GOT3 (cell line): ENCODE measurements around the gene ATP9A.

Experiments used
- DNase-seq: peaks from one replicate; lab custom pipeline; 2025; ENCODE audit warnings: mixed read lengths; lab: John Stamatoyannopoulos, UW

ATP9A gene

DNA sequence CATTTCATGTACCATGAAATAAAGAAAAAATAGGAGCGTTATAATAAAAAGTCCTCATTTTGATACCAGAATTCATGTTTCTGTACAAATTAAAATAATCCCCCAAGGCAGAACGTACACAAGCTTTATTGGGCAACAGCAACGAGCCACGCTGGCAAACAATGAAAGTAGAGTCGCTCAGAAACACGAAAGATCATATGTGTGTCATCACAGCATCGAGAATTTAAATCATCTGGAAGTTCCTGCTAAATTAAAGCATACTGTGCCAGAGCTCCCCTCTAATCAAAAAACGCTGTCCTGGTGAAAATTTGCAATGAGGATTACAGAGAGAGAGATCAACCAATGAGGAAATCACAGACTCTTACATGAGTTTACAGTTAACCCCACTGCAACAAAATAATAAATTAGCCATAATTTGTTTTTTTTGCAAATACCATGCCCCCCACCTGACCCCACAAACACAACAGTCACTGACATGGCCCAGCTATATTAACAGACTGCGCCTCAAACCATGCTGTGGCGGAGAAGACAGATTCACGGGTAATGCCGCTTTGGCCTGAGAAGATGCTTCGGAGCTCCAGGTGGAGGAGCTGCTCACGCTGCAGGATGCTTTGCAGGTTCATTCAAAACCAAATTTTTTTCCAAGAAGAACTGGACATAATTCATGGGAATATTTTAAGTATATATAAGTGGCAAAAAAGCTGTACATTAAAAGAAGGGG lies 171.4 kb downstream of the ATP9A start:
- DNase-seq = no peak

DNA sequence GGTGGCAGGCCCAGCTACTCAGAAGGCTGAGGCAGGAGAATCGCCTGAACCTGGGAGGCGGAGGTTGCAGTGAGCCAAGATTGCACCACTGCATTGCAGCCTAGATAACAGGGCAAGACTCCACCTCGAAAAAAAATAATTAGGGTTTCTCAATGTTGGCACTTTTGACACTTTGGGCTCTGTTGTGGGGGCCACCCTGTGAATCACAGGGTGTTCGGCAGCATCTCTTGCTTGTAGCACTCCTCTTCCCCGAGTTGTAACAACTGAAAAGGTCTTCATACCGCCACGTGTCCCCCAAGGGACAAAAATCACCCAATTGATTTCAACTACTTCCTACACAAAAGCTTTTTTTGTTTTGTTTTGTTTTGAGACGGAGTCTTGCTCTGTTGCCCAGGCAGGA lies 172.4 kb downstream of the ATP9A start:
- no peak for DNase-seq

DNA sequence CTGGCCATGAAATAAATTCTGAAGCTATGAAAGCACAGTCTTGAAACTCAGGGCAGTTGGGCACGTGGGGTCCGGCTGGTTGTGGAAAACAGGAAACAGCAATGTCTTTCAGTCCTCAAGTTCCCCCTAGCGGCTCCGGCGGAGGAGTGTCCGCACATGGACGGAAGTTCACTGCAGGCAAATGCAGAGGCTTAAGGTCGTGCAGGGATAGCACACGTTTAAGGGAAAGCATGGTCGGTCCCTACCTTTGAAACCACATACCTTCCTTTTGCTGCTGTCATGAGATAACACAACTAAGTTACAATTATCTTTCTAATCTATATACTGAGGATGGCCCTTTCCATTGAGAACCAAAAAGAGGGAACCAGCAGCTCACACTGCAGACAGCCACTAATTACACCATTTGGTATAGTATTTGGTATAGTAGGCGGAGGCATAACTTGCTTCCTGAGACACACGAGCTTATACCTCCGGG lies 173.1 kb downstream of the ATP9A start:
- peak; percentile 44 for DNase-seq

DNA sequence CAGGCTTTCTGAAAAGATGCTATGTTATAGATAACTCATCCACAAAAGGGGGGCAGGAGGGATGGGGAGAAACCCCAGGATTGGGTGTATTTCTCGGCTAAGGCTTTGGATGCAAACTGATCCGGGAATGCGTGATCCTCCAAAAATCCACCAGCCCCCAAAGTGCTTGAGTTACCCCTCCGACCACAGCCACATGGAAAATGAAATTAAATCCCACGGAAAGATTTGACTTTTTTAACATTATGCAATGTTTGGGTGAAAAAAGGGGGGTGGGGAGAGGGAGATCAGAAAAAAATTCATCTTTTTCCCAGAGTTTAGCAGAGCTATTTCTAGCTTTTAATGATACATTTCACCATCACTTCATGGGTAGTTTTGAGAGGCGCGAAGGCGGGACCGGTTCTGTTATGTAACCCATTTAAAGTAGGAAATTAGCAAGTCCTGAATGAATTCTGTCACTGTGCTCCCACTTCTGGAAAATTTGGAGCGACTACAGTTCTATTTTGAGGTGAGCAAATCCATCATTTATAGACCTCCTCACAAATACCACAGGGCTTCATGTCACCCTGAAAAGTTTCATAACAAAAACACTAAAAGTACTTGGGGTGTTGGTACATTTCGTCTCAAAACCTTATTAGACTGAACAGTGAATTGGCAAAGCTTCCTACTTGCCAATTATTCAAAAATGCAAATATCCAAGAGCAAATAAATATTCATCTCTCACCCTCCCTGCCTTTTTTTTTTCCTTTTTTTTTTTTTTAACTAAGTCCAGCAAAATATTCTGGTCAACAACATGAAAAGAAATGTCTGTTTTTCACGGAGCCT lies 173.7 kb downstream of the ATP9A start:
- DNase-seq = no peak

DNA sequence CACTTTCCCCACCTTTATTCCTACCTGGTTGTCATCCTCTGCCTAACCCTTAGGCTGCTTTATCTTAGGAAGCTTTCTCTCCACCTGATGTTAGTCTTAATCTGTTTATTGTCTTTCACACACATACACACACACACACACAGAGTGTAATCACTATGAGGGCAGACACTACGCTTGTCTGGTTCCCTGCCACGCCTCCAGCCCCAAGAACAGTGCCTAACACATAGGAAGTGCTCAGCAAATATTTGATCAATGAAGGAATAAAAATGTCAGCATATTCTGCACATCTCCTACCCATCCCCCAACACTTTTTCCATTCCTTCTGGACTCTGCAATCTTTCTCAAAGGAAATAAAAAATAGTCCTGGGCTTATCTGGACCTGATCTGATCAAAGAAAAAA lies 174.6 kb downstream of the ATP9A start:
- DNase-seq = no peak

DNA sequence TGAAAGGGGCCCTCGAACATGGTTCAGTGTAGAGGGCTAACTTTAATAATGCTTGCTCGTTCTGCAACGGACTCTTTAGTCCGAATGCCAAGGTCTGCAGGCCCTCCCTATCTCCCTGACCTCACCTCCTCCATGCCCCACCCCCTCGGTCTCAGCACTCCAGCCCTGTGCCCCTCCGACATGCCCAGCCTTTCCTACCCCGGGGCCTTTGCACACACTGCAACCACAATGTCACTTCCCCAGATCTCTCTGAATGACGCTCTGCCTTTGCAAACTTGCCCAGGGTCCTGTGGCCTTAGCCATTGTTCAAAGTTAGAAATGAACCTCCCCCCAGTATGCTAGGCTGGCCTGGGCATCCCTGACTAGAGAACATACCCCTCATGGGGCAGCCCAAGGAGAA lies 175.6 kb downstream of the ATP9A start:
- DNase-seq = no peak

DNA sequence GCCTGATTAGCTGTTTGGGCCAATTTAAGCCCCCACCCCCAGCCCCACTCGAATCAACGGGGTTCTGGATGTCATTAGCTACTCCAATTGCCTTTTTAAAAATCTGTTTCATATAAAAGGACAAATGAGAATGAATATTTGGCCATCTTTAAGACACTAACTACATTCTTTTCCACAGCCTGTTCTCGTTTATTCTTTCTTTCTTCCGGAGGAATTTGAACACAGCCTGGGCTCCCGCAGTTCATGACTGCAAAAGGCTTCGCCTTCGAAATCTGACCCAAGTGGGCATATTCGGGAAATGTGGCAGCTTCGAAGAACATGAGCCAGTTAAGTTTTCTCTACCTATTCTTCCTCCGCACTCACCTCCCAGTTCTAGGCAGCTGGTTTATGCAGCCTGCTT lies 176.3 kb downstream of the ATP9A start:
- DNase-seq = no peak

DNA sequence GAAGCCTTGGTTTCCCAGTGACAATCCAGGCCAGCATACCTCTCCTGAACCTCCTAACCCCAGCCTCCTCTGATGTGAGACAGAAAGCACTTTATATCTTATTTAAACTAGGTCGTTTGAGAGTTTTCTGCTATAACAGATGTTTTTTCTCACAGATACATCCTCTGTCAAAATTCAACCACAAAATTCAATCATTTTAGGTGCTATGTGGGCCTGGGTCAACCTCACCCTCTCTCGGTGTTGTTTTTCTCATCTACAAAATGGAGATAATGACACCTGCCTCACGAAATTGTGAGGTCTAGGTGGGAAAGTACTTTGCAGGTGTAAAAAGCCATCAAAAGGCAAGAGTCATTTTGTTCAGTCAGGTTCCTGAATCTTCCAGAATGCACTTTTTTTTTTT lies 179.4 kb downstream of the ATP9A start:
- no peak for DNase-seq

DNA sequence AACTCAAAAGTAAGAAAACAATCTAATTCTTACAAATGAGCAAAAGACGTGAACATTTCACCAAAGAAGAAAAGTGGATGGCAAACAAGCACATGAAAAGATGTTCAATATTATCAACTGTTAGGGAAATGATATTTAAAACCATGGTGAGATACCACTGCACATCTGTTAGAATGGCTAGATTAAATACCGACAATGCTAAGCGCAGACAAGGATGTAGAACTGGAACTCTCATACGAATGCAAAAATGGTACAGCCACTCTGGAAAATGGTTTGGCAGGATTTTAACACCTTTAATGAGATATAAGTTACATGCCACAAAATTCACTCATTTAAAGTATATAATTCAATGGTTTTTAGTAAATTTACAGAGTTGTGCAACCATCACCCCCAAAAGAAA lies 181.0 kb downstream of the ATP9A start:
- no peak for DNase-seq

DNA sequence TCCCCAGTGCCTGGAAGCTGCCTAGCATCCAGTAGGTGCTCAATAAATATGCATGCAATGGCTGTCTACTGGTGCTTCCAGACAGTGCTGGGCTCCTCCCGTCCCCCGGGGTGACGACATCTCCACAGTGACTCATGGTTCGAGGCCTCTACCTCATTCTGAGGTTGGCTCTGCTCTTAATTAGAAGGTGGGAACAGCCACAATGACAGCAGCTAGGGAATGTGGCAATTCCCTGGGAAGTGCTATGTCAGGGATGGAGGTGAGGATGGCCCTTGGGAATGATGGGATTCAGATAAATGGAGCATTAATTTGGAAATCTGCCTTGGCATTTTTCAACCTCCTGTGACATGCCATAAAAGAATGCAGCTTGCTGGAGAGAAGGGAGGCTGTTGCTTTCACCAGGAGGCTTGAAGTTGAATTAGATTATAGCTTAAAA lies 182.2 kb downstream of the ATP9A start:
- DNase-seq = peak; percentile 67

DNA sequence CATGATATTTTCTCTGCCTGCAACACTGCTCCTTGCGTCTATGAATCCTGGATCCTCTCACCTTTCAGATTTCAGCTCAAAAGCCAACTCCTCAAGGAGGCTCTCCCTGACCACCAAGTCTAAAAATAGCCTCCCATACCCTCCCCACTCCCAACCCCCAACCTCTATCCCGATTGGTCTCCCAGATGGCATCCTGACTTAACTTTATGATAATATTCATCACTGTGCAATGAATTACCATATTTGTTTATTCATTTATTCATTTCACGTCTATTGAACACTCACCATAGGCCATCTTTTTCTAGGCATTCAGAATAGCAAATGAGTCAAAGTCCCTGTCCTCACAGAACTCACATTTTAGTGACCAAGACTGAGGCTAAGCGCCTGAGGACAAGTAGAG lies 183.0 kb downstream of the ATP9A start:
- DNase-seq = no peak

DNA sequence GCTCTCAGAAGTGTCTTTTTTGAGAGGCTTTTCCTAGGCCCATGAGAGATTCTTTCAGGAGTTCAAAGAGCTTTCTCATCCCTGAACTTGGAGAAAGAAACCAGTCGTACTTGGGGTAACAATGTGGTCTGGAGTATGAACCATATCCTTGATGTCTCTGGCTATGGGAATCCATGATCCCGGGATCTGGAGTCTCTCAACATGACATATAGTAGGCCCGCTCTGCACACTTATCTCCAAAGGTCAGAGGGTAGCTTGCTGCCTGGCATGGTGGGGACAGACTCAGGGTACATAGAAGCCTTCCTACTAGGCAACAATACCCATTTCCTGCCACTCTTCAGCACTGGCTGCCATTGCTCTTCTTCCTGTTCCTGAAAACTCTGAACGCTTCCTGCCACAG lies 183.5 kb downstream of the ATP9A start:
- no peak for DNase-seq

DNA sequence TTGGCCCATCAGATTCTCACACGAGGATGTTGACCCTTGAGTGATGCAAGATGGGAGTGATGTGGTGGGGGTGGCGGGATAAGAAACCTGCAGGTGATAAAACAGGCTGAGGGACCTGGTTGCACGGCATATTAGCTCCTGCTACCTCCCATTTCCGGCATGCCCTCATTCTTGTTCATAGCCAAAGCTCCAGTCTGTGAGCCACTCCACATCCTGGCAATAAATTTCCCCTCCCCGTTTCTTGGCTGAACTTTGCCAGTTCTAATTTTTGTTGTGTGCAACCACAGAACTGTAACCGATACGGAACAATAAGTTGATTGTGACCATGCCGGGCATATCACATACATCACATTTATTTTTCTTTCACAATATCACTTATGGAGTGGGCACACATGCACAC lies 184.1 kb downstream of the ATP9A start:
- DNase-seq = no peak

DNA sequence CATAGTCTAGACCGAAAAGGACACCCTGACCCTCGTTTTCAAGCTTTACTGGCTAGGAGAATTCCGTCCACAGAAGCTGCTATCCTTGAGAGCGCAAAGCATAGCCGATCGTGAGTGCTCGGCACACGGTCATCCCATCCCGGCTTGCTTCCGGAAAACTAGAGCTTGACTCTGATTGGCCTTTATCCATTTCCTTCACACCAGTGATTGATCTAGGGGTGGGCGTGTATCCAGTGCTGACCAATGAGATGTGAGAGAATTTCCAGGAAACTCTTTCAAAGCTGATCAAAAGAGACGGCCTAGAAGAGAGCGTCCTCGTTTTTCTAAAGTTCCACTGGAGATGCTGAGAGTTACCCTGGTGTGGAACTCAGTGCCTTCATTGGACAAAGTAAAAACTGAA lies 184.7 kb downstream of the ATP9A start:
- no peak for DNase-seq

DNA sequence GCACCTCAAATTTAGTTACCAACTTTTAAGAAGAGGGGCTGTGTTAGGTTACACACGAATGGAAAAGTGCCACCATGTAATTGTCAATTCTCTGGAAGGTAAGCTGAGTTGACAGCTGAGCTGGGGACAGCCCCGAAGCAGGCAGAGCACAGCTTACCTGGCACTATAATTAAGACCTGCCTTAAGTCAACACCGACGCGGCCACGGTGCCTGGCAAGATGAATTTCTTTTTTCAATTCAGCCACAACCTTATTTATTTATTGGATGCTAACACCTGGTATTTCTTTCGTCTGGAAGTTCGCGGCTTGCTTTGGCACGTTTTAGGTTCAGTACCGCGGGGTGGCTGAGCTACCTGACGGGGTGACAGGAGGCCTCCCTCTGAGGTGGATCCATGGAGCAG lies 185.1 kb downstream of the ATP9A start:
- DNase-seq = no peak

DNA sequence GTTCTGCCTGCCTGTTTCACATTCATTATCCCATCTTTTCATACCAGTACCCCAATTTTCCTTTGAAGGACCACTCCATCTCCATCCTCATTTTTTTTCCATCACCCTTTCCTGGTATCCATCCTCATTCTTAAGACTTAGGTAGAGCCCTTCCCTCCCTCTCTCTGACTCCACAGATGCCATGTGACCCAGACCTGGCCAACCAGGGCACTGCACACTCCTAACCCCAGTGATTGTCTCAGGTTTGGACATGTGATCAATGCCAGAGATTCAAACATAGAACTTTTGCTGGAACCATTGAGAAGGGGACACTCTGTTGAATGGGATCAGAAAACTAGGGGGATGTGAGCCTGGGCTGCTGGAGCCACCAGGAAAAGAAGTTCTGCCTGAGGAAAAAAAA lies 186.6 kb downstream of the ATP9A start:
- no peak for DNase-seq

DNA sequence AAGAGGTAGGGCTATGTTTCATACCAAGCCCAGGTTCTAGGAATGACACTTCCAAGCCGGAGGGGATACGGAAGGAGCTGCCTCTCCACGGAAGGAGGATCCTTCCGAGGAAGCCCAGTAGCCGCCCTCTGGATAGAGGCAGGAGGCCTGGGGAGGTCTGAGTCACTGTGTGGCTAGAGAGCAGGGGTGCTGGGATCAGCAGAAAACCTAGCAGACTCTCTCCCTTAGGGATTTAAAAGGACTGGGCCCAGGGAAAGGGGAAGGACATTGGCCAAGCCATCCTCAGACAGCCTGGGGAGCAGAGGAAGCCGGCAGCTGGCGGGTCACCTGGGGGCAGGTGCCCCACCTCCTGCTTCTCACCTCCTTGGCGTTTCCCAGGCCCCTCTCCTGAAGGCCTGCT lies 189.1 kb downstream of the ATP9A start:
- DNase-seq = no peak

DNA sequence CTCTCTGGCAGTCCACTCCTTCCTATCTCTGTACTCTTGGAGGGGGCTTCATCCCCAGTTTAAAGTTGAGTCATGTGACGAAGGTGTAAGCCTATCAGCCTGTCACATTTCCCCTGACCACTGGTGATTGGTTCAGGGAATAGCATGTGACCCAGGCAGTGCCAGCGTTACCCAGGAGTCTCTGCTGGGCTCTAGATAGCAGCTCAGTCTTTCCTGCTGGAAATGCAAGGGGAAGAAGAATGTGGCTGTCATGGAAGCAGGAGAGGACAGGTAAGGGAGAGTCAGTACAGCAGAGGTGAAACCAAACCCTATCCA lies 190.1 kb downstream of the ATP9A start:
- DNase-seq = no peak

DNA sequence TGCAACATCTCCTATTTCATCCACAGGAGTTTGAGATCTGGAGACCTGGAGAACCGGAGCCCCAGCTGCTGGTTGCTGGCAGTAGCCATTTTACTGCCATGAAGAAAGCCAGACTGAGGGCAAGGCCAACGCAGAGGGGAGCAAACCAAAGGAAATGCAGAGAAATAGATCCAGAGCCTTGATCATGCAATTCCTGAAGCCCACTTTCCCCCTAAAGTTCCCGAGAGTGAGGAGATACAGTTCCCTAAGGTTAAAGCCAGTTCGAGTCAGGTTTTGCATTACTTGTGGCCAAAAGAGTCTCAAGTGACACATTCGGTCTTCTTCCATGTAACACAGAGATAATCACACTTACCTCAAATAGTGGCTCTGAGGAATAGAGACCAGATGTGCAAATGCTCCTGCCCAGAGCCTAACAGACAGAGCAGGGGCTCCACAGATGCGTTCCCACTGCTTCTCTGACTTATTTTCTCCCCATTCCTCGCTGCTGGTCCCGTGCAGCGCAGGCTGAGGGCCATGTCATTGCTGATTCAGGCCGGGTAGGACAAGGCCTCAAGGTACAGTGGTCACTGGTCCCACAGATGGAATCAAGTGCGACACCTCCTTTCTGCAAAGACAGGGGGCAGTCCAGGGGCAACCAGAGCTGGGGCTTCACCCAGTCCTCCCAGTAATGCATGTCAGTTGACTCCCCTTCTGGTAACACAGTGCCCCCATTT lies 190.6 kb downstream of the ATP9A start:
- DNase-seq = no peak

DNA sequence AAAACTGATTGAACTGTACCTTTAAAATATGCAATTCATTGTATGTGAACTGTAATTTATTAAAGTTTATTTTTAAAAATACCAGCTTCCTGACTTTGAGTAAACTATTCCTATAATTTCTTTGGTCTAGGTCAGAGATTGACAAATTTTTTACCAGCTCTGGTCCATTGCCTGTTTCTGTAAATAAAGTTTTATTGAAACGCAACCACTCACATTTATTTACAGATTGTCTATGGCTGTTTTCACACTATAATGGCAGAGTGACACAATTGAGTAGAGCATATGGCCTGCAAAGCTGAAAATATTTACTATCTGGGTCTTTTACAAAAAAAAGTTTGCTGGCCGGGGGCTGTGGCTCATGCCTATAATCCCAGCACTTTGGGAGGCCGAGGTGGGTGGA lies 192.7 kb downstream of the ATP9A start:
- DNase-seq = no peak

DNA sequence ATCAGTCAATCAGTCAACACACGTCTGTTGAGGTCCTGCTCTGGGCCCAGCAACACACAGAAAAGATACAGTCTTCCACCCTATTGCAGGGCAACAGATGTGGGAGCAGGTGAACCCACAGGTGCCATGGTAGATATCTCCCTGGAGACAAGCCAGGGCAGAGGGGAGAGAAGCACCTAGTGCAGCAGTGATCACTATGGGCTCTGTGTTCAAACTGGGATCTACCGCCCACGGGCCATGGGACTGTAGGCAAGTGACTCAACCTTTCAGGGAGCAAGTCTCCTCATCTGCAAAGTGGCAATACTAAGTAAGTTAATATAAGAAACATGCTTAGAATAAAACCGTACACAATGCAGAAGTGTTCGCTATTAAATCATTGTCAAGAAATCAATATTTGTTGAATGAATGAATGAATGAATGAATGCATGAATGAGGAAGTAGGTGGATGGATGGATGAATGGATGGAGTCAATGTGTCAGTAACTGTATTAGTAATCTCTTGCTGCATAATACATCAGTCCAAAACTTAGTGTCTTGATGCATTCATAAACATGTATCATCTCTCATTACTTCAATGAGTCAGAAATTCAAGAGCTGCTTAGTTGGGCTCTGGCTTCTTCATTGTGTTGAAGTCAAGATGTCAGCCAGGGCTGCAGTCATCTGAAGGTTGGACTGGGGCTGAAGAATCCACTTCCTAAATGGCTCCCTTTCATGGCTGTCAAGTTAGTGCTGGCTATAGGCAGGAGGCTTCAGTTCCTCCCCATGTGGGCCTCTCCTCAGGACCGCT lies 193.7 kb downstream of the ATP9A start:
- DNase-seq = no peak

DNA sequence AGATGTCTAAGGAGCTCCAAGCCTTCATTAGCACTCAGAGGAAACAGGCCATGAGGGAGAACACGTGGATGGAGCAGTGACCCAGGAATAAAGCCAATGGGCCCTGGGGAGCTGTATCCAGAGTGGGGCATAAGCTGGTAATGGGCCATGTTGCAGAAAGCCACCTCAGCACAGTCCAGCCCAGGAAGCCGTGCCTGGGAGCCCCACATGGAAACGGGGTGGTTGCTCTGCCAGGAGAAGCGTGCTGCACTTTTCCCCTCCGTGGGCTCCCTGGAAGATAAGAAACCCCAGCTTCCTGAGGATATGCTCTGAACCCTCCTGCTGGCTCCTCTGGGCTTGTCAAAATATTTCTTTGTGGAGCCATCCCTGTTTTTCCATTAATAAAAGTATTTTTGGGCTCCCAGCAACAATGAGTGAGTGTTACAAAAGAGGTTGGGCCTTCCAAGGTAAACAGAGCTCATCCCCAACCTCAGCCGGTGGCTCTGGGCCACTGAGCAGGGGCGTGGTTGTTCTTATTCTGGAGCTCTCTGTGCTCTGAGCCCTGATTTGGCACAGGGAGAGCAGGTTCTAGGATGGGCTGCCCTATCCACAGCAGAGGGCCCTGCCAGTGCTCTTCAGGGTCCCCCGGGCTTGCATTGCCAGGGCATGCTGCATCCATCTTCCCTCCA lies 194.5 kb downstream of the ATP9A start:
- DNase-seq = no peak
